A204.1 (cell line): ENCODE data around the gene TBK1.

ENCODE experiments used
- FAIRE-seq: peaks from 2 replicates; lab custom pipeline; 2012; peaks lifted over from hg19 to GRCh38; lab: Jason Lieb, UNC

The TBK1 gene

DNA sequence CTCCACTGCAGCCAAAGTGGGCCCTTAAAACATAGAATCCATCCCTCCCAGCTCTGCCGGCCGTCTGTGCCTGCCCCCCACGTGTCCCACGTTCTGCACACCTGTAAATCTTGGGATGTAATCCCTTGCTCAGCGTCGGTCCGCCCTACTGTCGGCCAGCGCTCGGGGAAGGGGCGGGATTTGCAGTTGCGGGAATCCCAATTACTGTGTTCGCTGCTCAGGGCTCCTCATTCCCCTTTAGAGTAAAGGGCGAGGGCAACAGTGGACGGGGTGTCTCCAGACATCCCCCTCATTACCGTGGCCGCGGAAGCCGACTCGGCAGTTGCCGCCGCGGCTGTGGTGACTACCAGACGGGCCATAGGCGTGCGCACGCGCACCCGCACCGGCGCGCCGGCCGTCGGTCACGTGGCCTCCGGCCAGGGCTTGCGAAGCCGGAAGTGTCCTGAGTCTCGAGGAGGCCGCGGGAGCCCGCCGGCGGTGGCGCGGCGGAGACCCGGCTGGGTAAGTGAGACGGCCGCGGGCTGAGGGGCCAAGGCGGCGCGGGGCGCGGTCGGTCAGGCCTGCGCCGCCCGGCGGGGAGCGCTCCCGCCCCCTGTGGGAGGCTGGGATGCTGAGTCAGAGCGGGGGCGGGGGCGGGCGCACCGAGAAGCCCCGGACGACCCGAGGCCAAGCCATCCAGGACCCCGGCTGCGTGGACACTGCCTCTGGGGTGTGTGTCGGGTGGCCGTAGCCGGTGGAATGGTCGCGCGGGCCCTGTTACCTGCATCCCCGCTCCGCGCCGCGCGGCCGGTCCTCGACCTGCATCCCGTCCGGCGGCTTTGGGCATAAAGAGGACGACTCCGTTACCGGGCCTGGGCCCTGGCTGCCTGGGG, at the start of gene TBK1:
TSS of gene TBK1 (plus strand) at position 434 of the 872 bp plus-strand sequence. CDS start 3,751 bp downstream, outside the sequence.
- no peak for FAIRE-seq

GRCh38 chr12:64402181-64402580, 49.7 kb upstream of the TBK1 start:
- no peak for FAIRE-seq

GRCh38 chr12:64403707-64404469, 48.0 kb upstream of the TBK1 start, which contains the start of gene XPOT:
XPOT (plus strand) TSS chr12:64404392; CDS start chr12:64410036, 5,644 bp downstream.
- no peak for FAIRE-seq

DNA sequence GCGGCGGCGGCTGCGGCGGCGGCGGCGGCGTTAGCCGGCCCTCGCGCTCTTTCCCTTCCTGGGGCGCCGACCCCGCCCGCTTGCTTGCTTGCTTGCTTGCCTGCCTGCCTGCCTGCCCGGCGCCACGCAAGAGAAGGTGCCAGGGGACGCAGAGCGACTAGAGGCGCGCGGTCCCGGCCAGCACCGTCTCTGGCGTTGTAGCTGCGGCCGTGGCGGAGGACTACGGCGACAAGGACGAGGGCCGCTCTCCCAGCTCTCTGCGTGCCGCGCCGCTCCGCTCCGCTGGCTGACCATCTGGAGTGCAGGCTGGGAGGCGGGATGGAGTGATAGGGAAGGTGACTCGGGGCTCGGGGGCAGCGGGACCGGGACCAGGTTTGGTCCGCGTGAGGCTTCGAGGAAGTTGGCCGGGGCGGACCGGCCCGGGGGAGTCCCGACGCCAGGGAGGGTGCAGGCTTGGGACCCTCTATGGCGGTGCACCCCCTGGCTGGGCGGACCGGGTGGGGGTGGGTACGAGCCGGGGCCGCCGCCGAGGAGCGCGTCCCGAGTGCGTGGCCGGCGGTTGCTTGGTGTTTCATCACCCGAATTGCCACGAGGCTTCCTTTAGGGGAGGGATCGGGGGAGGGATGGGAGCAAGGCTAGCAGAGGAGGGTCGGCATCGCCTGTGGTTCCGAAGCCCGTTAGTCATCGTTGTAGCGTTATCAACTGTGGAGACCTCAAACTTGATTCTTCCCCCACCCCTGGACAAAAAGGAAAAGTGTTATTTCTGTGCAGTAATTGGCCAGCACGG, 47.3 kb upstream of the TBK1 start:
- FAIRE-seq, result no peak

- no peak for FAIRE-seq
These were observed 44.3 kb upstream of the TBK1 start for GRCh38 chr12:64407342-64408223.

DNA sequence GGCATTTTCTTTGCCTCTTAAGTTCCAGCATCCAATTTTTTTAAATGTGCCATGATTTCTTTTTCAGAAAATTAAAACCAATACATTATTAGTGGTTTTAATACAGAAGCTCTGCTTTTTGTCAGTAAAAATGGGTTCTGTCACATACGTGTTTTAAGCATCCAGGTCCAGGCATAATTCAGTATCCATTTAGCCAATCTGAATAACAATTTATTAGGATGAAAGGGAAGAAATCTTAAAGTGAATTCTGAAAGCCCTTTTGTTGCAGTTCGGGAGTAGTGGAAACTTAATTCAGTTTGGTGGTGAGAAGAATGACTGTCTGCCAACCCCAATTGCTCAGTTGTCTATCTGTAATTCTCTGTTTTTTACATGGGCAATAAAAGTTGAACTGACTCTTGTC, 40.5 kb upstream of the TBK1 start:
- no peak for FAIRE-seq

- no peak for FAIRE-seq
These were observed 39.5 kb upstream of the TBK1 start for GRCh38 chr12:64412459-64412858.

- FAIRE-seq, result no peak
These were observed 38.0 kb upstream of the TBK1 start for GRCh38 chr12:64413884-64414283.

GRCh38 chr12:64418209-64418608, 33.7 kb upstream of the TBK1 start:
- FAIRE-seq, result no peak

GRCh38 chr12:64419696-64420095, 32.2 kb upstream of the TBK1 start:
- FAIRE-seq, result no peak

DNA sequence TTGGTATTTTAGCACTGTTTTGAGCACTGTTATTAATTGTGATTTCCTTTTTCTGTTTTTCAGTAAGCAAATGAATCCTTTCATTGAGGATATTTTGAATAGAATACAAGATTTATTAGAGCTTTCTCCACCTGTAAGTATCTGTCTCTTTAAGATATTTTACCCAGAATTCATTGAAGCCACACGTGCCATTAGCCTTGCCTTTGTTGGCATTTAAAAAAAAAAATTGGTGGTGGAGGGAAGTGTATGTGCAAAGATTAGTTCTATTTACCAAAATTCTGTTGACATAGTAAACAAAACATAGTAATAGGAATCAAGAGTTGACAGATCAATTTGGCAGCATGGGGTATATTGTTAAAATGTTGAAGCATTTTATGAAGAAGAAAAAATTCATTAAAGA, 23.9 kb upstream of the TBK1 start:
- no peak for FAIRE-seq

- FAIRE-seq, result no peak
These were observed 23.0 kb upstream of the TBK1 start for GRCh38 chr12:64428956-64429355.

DNA sequence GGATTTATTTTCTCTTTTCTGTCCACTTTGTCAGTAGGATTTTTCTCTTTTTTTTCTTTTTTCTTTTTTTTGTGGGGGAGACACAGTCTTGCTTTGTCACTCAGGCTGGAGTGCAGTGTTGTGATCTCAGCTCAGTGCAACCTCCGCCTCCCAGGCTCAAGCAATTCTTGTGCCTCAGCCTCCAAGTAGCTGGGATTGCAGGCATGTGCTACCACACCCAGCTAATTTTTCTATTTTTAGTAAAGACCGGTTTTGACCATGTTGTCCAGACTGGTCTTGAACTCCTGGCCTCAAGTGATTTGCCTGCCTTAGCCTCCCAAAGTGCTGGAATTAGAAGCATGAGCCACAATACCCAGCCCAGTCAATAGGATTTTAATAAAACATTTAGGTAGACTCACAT, 21.0 kb upstream of the TBK1 start:
- FAIRE-seq, result no peak

DNA sequence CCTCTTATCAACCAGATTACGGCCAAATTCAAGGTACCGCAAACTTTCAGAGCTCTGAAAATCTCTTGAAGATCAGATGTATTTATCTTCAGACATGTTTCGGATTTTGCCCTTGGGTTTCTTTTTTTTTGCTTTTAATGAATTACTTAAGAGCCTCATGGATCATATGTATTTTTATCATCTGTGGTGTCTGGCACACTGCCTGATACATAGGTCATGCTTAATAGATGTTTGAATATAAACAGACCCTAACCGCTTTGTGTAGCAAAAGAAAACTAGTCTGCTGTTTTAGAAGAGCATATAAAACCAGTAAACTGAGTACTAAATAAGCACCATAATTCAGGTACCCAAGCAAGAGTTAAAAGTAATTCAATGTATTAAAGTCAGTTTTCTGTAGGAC, 20.1 kb upstream of the TBK1 start:
- FAIRE-seq, result no peak

- FAIRE-seq, result no peak
These were observed 18.0 kb upstream of the TBK1 start for GRCh38 chr12:64433915-64434314.

GRCh38 chr12:64440100-64440499, 11.8 kb upstream of the TBK1 start:
- FAIRE-seq, result no peak

GRCh38 chr12:64445490-64445889, 6.4 kb upstream of the TBK1 start:
- FAIRE-seq, result no peak

- no peak for FAIRE-seq
These were observed 5.6 kb upstream of the TBK1 start for GRCh38 chr12:64446295-64446694.

GRCh38 chr12:64450057-64450640, 1.8 kb upstream of the TBK1 start:
- FAIRE-seq, result no peak

DNA sequence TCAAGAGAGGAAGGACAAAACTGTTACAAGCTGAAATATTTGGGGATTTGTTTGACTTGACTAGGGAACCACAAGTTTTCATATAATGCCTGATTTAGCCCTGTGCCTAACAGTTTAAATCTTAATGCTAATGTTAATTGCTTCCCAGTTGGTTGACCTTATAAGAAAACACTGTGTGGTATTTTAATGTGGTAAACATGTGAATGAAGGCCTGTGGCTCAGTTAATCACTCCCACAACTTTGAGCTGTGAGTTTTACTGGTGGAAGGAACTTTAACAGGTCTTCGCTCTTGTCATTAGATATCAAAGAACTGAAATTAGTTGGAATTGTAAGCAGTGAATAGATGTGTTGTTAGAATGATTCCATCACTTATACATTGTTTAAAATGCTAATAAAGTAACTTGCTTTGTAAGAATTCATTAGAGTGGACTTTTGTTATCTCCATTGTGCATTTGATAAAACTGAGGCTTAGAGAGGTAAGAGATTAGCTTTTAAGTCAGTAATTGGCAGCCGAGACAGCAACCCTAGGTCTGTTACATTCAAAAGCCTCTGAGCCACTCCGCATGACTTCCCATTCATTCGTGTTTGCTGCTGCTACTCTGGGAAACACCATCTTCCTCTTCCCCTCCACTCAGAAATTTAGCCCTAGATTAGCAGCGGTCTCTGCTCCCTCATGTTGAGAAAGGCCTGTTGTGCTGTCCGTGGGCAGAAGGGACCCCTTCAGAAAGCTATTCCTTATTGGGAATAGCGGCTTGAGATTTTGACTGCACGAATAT, 1.0 kb upstream of the TBK1 start:
- no peak for FAIRE-seq
